GM20000 (cell line): Measurements from ENCODE around the gene TAAR8.

Experiments
- DNase-seq: peaks from one replicate; pipeline ENCODE4 v3.0.0; 2012; ENCODE audit warnings: low spot score
- TF ChIP-seq, protein P1 (sequence below): IDR thresholded peaks from 2 replicates; pipeline ENCODE4 v1.5.1; 2012; ENCODE audit warnings: mild to moderate bottlenecking, control low read depth; ENCODE audit errors: extremely low read depth, missing control alignments

Gene TAAR8, protein sequence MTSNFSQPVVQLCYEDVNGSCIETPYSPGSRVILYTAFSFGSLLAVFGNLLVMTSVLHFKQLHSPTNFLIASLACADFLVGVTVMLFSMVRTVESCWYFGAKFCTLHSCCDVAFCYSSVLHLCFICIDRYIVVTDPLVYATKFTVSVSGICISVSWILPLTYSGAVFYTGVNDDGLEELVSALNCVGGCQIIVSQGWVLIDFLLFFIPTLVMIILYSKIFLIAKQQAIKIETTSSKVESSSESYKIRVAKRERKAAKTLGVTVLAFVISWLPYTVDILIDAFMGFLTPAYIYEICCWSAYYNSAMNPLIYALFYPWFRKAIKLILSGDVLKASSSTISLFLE

DNA sequence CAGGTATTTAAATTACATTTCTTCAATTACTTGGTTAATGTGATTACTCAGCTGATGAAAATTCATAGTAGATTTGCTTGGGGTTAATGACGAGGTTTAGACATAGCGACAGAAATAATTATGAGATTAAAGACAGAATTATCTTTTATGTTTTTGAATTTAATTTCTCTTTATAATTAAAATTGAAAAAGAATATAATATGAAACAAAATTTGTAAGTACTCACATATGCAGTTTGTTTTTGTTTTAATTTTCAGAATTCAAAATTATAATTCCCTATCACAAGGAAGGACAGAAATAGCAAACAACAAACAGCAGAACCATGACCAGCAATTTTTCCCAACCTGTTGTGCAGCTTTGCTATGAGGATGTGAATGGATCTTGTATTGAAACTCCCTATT, at the start of gene TAAR8:
Gene TAAR8 (plus strand): TSS at position 301 of the 400 bp plus-strand sequence. CDS start 21 bp downstream, at position 322.
- DNase-seq: no peak
- TF ChIP-seq, protein P1, sequence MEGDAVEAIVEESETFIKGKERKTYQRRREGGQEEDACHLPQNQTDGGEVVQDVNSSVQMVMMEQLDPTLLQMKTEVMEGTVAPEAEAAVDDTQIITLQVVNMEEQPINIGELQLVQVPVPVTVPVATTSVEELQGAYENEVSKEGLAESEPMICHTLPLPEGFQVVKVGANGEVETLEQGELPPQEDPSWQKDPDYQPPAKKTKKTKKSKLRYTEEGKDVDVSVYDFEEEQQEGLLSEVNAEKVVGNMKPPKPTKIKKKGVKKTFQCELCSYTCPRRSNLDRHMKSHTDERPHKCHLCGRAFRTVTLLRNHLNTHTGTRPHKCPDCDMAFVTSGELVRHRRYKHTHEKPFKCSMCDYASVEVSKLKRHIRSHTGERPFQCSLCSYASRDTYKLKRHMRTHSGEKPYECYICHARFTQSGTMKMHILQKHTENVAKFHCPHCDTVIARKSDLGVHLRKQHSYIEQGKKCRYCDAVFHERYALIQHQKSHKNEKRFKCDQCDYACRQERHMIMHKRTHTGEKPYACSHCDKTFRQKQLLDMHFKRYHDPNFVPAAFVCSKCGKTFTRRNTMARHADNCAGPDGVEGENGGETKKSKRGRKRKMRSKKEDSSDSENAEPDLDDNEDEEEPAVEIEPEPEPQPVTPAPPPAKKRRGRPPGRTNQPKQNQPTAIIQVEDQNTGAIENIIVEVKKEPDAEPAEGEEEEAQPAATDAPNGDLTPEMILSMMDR: no peak

DNA sequence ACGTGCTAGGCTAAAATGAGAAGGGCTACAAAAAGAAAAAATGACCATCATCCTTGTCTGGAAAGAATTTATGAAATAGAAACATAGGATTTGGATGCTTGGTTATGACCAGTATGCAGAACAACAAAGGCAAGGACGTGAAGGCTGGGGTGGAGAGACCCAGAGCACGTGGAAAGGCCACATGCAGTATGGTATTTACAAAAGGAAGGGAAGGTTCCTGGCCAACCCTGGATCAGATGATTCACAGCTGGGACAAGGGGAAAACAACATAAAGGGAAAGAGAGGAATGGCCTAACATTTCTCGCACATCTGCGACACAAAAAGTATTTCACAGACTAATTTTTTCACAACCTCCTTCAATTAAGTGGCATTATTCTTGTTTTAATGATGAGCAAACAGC, 47.7 kb upstream of the TAAR8 start:
- TF ChIP-seq, protein P1: no peak
- no peak for DNase-seq

DNA sequence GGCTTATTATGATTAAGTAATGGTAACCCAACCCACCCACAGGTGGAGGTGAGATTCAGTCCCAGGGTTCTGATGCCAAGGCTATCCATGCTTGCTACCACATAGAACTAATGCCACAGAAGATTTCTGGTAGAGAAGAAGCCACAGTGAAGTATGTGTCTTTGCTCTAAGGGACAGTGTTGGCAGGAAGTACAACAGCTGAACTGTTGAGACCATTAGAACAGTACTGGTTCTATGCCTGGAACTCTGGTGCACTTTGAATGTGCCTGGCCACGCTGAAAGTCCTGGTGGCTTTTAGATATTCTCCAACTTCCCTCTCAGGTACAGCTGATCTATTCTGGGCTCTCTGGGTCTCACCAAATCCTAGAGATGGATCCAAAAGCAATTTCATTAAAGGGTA, 47.3 kb upstream of the TAAR8 start:
- TF ChIP-seq, protein P1: no peak
- DNase-seq: no peak

DNA sequence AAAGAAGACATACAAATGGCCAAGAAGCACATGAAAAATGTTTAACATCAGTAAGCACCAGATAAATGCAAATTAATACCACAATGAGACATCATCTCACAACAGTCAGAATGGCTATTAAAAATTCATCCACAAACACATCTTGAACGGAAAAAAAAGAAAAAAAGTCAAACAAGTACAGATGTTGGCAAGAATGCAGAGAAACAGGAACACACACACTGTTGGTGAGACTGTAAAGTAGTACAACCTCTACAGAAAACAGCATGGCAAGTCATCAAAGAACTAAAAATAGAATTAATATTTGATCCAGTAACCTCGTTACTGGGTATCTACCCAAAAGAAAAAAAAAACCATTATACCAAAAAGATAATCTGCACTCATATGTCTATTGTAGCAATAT, 46.0 kb upstream of the TAAR8 start:
- TF ChIP-seq, protein P1: no peak
- no peak for DNase-seq

DNA sequence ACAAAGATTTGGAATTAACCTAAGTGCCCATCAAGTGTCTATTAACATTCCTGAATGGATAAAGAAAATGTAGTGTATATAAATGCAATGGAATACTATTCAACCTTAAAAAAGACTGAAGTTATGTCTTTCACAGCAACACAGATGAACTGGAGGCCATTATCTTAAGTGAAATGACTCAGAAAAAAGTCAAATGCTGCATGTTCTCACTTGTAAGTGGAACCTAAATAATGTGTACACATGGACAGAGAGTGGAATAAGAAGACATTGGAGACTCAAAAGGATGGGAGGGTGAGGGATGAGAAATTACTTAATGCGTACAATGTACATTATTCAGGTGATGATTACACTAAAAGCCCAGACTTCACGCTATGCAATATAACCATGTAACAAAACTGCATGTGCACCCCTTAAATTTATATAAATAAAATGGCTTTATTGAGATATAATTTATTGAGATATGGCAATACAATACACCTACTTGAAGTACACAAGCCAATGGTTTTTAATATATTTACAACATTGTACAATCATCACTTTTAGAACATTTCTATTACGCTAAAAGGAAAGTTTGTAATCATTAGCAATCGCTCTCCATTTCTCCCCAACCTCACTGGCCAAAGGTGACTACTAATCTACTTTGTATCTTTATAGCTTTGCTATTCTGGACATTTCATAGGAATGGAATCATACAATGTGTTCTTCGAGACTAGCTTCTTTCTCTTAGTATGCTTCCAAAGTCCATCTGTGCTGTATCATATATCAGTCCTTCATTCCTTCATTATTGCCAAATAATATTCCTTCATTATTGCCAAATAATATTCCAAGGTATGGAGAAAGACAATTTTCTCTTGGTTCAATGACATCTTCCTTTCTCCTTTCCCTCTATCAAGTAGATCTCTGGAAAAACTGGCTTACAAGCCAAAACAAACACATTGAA, 45.3 kb upstream of the TAAR8 start:
- TF ChIP-seq, protein P1: no peak
- DNase-seq: no peak

DNA sequence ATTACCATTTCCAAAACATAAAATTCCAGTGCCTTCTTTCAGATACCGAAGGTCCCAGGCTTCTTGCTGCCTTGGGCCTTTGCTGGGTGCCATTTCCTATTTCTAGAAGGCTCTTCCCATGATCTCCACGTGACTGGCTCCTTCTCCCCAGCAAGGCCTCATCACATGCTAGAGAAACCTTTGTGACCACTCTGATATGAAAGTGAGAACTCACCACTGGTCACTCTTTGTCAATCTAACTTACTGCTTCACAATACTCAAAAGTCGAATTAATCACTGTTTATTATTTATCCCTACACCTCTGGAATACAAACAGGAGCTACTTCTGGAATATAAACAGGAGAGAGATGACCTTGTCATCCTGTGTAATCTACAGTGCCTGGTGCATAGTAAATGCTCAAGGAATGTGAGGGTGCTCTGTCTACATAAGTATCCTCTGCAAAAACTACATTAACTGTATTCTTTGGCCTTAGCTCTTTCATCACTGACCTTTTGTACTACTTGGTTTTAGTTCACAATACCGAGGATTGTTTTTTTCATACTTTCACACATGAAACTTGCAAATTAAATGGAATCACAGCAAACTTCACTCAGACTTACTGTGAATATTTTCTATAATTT, 41.2 kb upstream of the TAAR8 start:
- DNase-seq: peak; percentile 27
- TF ChIP-seq, protein P1: no peak

DNA sequence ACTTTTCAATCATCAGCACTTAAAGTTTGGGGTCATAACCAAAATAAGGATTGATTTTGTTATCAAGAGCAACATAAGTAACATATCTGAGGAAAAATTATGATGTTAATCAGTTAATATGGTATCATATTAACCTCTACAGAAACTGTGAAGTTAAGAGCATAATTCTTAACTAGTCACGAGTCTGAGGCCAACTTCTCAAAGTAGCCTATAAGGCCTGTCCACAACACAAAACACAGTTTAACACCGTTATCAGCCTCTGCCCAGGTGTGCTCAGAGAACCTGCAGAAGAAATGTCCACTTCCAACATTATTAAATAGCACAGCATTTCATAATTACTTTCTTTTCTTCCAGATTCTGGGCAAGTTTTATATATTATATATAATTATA, 40.6 kb upstream of the TAAR8 start:
- peak; percentile 30 for DNase-seq
- TF ChIP-seq, protein P1: no peak
